RWPE1 (cell line): Measurements from ENCODE around the gene PDIA2.
A peak's percentile ranks its signal among the peaks of the same experiment; 100 is the strongest.

Source experiments
- CTCF ChIA-PET: fragments of 350-600 bp; sonication (Branson Sonifier 250); formaldehyde crosslinking; extraction: SDS; loops from one replicate; lab custom pipeline; 2021; lab: Yijun Ruan, JAX
- POLR2A ChIA-PET: fragments of 400-600 bp; formaldehyde crosslinking; extraction: SDS; loops from one replicate; lab custom pipeline; 2020; ENCODE audit warnings: antibody characterized with exemption; ENCODE audit not compliant: low non-redundant PET; lab: Yijun Ruan, JAX
- DNase-seq: peaks from one replicate; pipeline ENCODE4 v3.0.0; 2012; ENCODE audit warnings: low spot score
- H3K27ac ChIP-seq: fragments of 450-650 bp; 2 replicates; pipeline ENCODE4 v1.5.1; 2017
- CTCF ChIP-seq: fragments of 450-650 bp; conservative IDR thresholded peaks from 2 replicates; pipeline ENCODE4 v1.5.1; 2017; ENCODE audit warnings: low read depth, mild to moderate bottlenecking

The PDIA2 gene

DNA sequence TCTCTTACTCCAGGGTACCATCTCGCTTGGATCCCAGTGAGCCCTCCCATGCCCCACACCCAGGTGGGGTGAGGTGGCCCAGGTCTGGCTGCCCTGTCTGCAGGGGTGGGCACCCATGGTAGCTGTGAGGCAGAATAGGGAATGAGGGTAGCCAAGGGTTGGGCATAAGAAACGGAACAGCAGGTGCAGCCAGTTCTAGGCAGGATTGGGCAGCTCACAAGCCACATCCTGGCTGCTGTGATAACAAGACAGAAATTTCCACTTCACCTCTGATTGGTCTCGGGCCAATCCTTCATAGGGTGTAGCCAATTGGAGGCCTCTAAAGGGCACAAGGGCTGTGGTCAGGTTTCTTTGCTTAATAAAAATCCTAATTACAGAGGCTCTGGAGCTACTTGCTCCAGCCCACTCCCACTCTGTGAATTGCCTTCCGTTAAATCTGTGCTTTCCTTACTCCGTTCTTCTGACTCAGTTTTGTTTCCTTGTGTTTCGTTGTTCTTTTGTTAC is 4.0 kb upstream of the PDIA2 start:
- ChIA-PET CTCF (interaction anchor here (1.0 kb wide), 1 partner anchor 213 kb away, joined by 5 read pairs; no protein-coding TSS in a partner anchor), POLR2A (interaction anchor here (0.6 kb wide), 1 partner anchor 245 kb away, joined by 3 read pairs; no protein-coding TSS in a partner anchor)
- peak; percentile 61 for DNase-seq
- no peak overlapping the region for H3K27ac ChIP-seq
- TF ChIP-seq CTCF, result no peak

GRCh38 chr16:279531-279930 is 3.4 kb upstream of the PDIA2 start:
- CTCF ChIA-PET, result interaction anchor here (1.0 kb wide), 1 partner anchor 214 kb away, joined by 5 read pairs; no protein-coding TSS in a partner anchor
- DNase-seq, result no peak
- POLR2A ChIA-PET, result no interaction called here
- no peak overlapping the region for H3K27ac ChIP-seq
- TF ChIP-seq CTCF, result no peak

DNA sequence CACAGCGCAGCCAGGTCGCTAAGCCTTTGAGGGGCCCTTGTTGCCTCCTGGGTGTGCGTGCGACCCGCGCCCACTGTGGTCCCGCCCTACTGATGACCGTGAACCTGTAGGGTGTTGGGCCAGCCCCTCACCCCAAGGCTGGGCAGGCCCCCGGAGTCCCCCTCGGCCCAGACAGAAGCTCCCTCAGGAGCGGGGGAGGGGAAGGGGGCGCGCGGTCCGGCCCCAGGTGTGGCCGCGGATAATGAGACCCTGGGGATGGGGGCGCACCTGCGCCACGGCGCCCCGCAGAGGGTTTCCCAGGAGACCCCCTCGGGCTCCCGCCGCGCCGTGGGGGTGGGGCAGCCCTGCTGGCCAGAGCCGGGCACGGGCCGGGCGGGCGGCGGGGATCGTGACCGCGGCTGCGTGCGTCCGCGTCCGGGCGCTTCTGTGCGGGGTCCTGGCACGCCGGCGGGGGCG is 2.9 kb upstream of the PDIA2 start:
- ChIA-PET POLR2A (no interaction called here), CTCF (no interaction called here)
- H3K27ac ChIP-seq, result no peak overlapping the region
- DNase-seq, result no peak
- TF ChIP-seq CTCF, result no peak

DNA sequence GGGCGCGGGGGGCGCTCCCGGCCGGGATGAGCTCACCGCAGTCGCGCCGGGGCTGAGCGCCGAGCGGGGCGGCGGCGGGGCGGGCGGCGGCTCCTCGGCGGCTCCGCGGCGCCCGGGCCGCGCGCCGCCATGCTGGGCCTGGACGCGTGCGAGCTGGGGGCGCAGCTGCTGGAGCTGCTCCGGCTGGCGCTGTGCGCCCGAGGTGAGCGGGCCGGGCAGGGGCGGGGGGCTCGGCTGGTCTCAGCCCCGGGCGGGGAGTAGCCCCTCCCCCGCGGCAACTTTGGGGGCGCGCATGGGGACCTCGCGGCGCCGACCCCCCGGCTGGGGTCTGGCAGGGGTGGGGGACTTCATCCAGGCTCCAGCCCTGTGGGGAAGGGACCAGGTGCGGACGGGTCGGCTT is 2.4 kb upstream of the PDIA2 start, which contains the start of gene ARHGDIG:
ARHGDIG (plus strand) TSS at position 40 of the 400 bp plus-strand sequence; CDS start at position 130, 90 bp downstream.
- TF ChIP-seq CTCF, result no peak
- CTCF ChIA-PET, result interaction anchor here (0.6 kb wide), 1 partner anchor 145 kb away, joined by 3 read pairs; the partner anchor contains the start of gene RAB11FIP3
- H3K27ac ChIP-seq, result no peak within 1 kb of the TSS
- DNase-seq, result no peak
- POLR2A ChIA-PET, result no interaction called here

DNA sequence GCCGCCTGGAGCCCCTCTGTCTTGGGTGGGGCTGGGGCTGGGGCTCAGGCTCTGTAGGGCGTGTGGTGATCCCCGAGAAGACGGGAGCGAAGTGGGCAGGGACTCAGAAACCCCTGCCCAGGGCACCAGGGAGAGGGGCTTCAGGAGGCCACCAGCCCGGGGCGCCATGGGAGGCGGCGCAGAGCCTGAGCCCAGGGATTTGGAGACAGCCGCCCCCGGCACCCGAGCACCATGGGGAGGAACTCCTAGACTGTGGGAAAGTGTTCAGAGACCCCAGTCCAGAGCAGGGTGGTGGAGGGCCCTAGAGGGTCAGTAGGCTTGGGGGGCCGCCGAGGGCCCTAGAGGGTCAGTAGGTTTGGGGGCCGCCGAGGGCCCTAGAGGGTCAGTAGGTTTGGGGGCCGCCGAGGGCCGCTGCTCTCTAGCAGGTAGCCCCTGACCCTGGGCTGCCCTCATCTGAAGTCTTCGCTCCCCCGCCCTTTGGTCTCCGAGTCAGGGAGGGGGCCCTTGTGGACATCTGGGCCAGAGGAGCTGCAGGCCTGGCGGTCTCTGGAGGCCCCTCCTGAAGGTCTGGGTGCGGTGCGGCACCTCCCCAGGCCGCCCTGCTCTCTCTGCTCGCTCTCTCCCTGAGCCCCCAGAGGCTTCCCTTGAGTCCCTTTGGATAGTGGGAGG is 1.8 kb upstream of the PDIA2 start:
- H3K27ac ChIP-seq, result no peak overlapping the region
- TF ChIP-seq CTCF, result no peak
- ChIA-PET POLR2A (no interaction called here), CTCF (interaction anchor here (0.6 kb wide), 1 partner anchor 144 kb away, joined by 3 read pairs; the partner anchor contains the start of gene RAB11FIP3)
- no peak for DNase-seq

DNA sequence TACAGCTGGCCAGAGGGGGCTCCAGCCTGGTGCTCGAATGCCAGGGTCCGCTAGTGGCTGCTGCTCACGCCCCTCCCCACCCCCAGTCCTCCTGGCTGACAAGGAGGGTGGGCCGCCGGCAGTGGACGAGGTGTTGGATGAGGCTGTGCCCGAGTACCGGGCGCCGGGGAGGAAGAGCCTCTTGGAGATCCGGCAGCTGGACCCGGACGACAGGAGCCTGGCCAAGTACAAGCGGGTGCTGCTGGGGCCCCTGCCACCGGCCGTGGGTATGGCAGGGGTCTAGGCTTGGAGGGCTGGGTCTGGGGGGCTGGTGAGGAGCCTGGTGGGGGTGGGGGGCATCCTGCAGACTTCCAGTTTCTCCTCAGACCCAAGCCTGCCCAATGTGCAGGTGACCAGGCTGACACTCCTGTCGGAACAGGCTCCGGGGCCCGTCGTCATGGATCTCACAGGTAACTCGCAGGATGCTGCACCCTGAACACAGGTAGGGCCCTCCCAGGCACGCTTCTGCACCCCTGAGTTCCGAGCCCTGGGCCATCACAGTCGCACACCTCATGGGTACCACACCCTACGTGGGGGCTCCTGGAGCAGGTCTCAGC is 1.2 kb upstream of the PDIA2 start:
- DNase-seq, result no peak
- CTCF ChIA-PET, result no interaction called here
- TF ChIP-seq CTCF, result no peak
- H3K27ac ChIP-seq, result no peak overlapping the region
- POLR2A ChIA-PET, result no interaction called here
